ENCODE data around the gene NT5C3B.
"Not testable (repeated sequence)": the region's sequence is repeated elsewhere in the genome, so short reads cannot be mapped to it uniquely, and the experiment has no call there.

Gene NT5C3B

GRCh38 chr17:41835800-41836549, at the start of gene NT5C3B:
TSS of gene NT5C3B (minus strand) at chr17:41836232. CDS start at chr17:41836193, 39 bp downstream.
- H3K4me3 ChIP-seq (replicated peaks; ENCODE audit: low read depth, low read length) = peak within 1 kb of the TSS; percentile 86
- no peak for TF ChIP-seq CTCF (IDR thresholded peaks at IDR 0.05; ENCODE audit: low read depth, low read length, missing control alignments)
- DNase-seq (ENCODE audit: extremely low read depth, low read depth) = no peak

- no peak for DNase-seq (ENCODE audit: extremely low read depth, low read depth)
- peak; percentile 9 for TF ChIP-seq CTCF (IDR thresholded peaks at IDR 0.05; ENCODE audit: low read depth, low read length, missing control alignments)
- no peak overlapping the region for H3K4me3 ChIP-seq (replicated peaks; ENCODE audit: low read depth, low read length)
Measured at GRCh38 chr17:41885733-41886132, 49.7 kb upstream of the NT5C3B start.

GRCh38 chr17:41882756-41883155, 46.7 kb upstream of the NT5C3B start:
- TF ChIP-seq CTCF (IDR thresholded peaks at IDR 0.05; ENCODE audit: low read depth, low read length, missing control alignments) = no peak
- no peak for DNase-seq (ENCODE audit: extremely low read depth, low read depth)
- no peak overlapping the region for H3K4me3 ChIP-seq (replicated peaks; ENCODE audit: low read depth, low read length)

GRCh38 chr17:41880130-41880529, 44.1 kb upstream of the NT5C3B start:
- no peak overlapping the region for H3K4me3 ChIP-seq (replicated peaks; ENCODE audit: low read depth, low read length)
- DNase-seq (ENCODE audit: extremely low read depth, low read depth) = no peak
- TF ChIP-seq CTCF (IDR thresholded peaks at IDR 0.05; ENCODE audit: low read depth, low read length, missing control alignments) = no peak

- not testable (repeated sequence) for H3K4me3 ChIP-seq (replicated peaks; ENCODE audit: low read depth, low read length); DNase-seq (ENCODE audit: extremely low read depth, low read depth)
Measured at GRCh38 chr17:41874293-41874670, 38.2 kb upstream of the NT5C3B start.

- no peak for DNase-seq (ENCODE audit: extremely low read depth, low read depth)
- TF ChIP-seq CTCF (IDR thresholded peaks at IDR 0.05; ENCODE audit: low read depth, low read length, missing control alignments) = no peak
- H3K4me3 ChIP-seq (replicated peaks; ENCODE audit: low read depth, low read length) = no peak overlapping the region
Measured at GRCh38 chr17:41873559-41874292, 37.7 kb upstream of the NT5C3B start.

- TF ChIP-seq CTCF (IDR thresholded peaks at IDR 0.05; ENCODE audit: low read depth, low read length, missing control alignments) = no peak
- no peak for DNase-seq (ENCODE audit: extremely low read depth, low read depth)
- H3K4me3 ChIP-seq (replicated peaks; ENCODE audit: low read depth, low read length) = no peak overlapping the region
Measured at GRCh38 chr17:41871789-41872188, 35.8 kb upstream of the NT5C3B start.
